HEK293 (cell line): Measurements from ENCODE around the gene PPP1R15B.

Source experiments
- CTCF ChIA-PET: fragments of 350-600 bp; formaldehyde crosslinking; extraction: SDS; loops from one replicate; lab custom pipeline; 2021; ENCODE audit warnings: antibody characterized with exemption; lab: Yijun Ruan, JAX
- POLR2A ChIA-PET: fragments of 300-600 bp; formaldehyde crosslinking; extraction: SDS; loops from one replicate; lab custom pipeline; 2020; ENCODE audit warnings: antibody characterized with exemption, inconsistent platforms; lab: Yijun Ruan, JAX
- H3K27ac ChIP-seq: fragments of 200-500 bp; sonication (Bioruptor generic); 2 replicates; pipeline ENCODE4 v1.5.1; 2014; ENCODE audit warnings: low read depth, low read length, control low read depth, inconsistent platforms; ENCODE audit errors: extremely low read depth
- H3K36me3 ChIP-seq, 2 experiments: fragments of 200-500 bp in 1 of 2; sonication (Bioruptor generic) in 1 of 2; 1 replicate in 1 of 2; 2 replicates in 1 of 2; pipeline ENCODE4 v1.5.1; 2014 to 2017; ENCODE audit warnings: inconsistent platforms in 2 of 2, low read length in 2 of 2; ENCODE audit not compliant: control insufficient read depth in 2 of 2, insufficient read depth in 1 of 2
- H3K4me1 ChIP-seq: fragments of 200-500 bp; sonication (Bioruptor generic); 2 replicates; pipeline ENCODE4 v1.5.1; 2014; ENCODE audit warnings: mild to moderate bottlenecking, low read length, inconsistent platforms; ENCODE audit not compliant: control insufficient read depth, insufficient read depth
- H3K4me3 ChIP-seq: 2 replicates; pipeline ENCODE4 v1.5.1; 2011; ENCODE audit warnings: low read depth, mild to moderate bottlenecking, control low read depth, low read length, moderate library complexity
- H3K9me3 ChIP-seq: fragments of 200-500 bp; sonication (Bioruptor generic); 2 replicates; pipeline ENCODE4 v1.5.1; 2014; ENCODE audit warnings: low read depth, low read length, inconsistent platforms; ENCODE audit not compliant: control insufficient read depth, insufficient read depth
- RBAK ChIP-seq: fragments of 450-650 bp; formaldehyde crosslinking; IDR thresholded peaks from 2 replicates; pipeline ENCODE4 v1.5.1; 2016; ENCODE audit warnings: missing biosample characterization, missing genetic modification characterization
- SCRT2 ChIP-seq: fragments of 450-650 bp; formaldehyde crosslinking; IDR thresholded peaks from 2 replicates; pipeline ENCODE4 v1.5.1; 2016; ENCODE audit warnings: missing biosample characterization, missing genetic modification characterization
- TRIM28 ChIP-seq: IDR thresholded peaks from 2 replicates; pipeline ENCODE4 v1.6.1; 2011; ENCODE audit warnings: low read length, control low read depth, borderline replicate concordance
- ZIC2 ChIP-seq: fragments of 450-650 bp; formaldehyde crosslinking; IDR thresholded peaks from 2 replicates; pipeline ENCODE4 v1.5.1; 2016; ENCODE audit warnings: missing biosample characterization, missing genetic modification characterization
- ZNF112 ChIP-seq: fragments of 450-650 bp; formaldehyde crosslinking; IDR thresholded peaks from 2 replicates; pipeline ENCODE4 v1.5.0; 2017; ENCODE audit warnings: missing biosample characterization, missing genetic modification characterization
- ZNF138 ChIP-seq: fragments of 450-650 bp; formaldehyde crosslinking; IDR thresholded peaks from 2 replicates; pipeline ENCODE4 v1.5.1; 2016; ENCODE audit warnings: missing biosample characterization, missing genetic modification characterization, borderline replicate concordance
- ZNF140 ChIP-seq: fragments of 450-650 bp; formaldehyde crosslinking; IDR thresholded peaks from 2 replicates; pipeline ENCODE4 v1.5.1; 2016; ENCODE audit warnings: missing biosample characterization, missing genetic modification characterization
- ZNF155 ChIP-seq: fragments of 450-650 bp; formaldehyde crosslinking; IDR thresholded peaks from 2 replicates; pipeline ENCODE4 v1.5.1; 2016; ENCODE audit warnings: missing biosample characterization, missing genetic modification characterization
- ZNF184 ChIP-seq: fragments of 450-650 bp; IDR thresholded peaks from 2 replicates; pipeline ENCODE4 v1.5.1; 2018; ENCODE audit warnings: missing biosample characterization, mild to moderate bottlenecking, missing genetic modification characterization
- ZNF354C ChIP-seq: fragments of 450-650 bp; formaldehyde crosslinking; IDR thresholded peaks from 2 replicates; pipeline ENCODE4 v1.5.1; 2016; ENCODE audit warnings: missing biosample characterization, missing genetic modification characterization, low read depth, borderline replicate concordance
- ZNF473 ChIP-seq: fragments of 450-650 bp; formaldehyde crosslinking; IDR thresholded peaks from 2 replicates; pipeline ENCODE4 v1.5.1; 2017; ENCODE audit warnings: missing biosample characterization, missing genetic modification characterization
- ZNF529 ChIP-seq: fragments of 450-650 bp; formaldehyde crosslinking; IDR thresholded peaks from 2 replicates; pipeline ENCODE4 v1.5.1; 2017; ENCODE audit warnings: missing genetic modification characterization, missing biosample characterization; ENCODE audit not compliant: insufficient replicate concordance
- ZNF600 ChIP-seq: fragments of 450-650 bp; formaldehyde crosslinking; IDR thresholded peaks from 2 replicates; pipeline ENCODE4 v1.5.1; 2016; ENCODE audit warnings: missing biosample characterization, missing genetic modification characterization
- ZNF701 ChIP-seq: fragments of 450-650 bp; formaldehyde crosslinking; IDR thresholded peaks from 2 replicates; pipeline ENCODE4 v1.5.1; 2016; ENCODE audit warnings: missing biosample characterization, missing genetic modification characterization
- ZNF776 ChIP-seq: fragments of 450-650 bp; formaldehyde crosslinking; IDR thresholded peaks from 2 replicates; pipeline ENCODE4 v1.5.0; 2017; ENCODE audit warnings: missing biosample characterization, missing genetic modification characterization, borderline replicate concordance
- ZNF777 ChIP-seq: fragments of 450-650 bp; formaldehyde crosslinking; IDR thresholded peaks from 2 replicates; pipeline ENCODE4 v1.5.1; 2017; ENCODE audit warnings: missing biosample characterization, missing genetic modification characterization, borderline replicate concordance
- TF ChIP-seq, protein P1 (sequence below): fragments of 450-650 bp; formaldehyde crosslinking; IDR thresholded peaks from 2 replicates; pipeline ENCODE4 v1.5.1; 2016; ENCODE audit warnings: missing biosample characterization, missing genetic modification characterization
- TF ChIP-seq, protein P2 (sequence below): fragments of 450-650 bp; formaldehyde crosslinking; IDR thresholded peaks from 2 replicates; pipeline ENCODE4 v1.5.1; 2017; ENCODE audit warnings: missing biosample characterization, missing genetic modification characterization
- TF ChIP-seq, protein P3 (sequence below): fragments of 450-650 bp; formaldehyde crosslinking; IDR thresholded peaks from 2 replicates; pipeline ENCODE4 v1.5.1; 2016; ENCODE audit warnings: missing biosample characterization, missing genetic modification characterization
- TF ChIP-seq, protein P4 (sequence below): fragments of 450-650 bp; formaldehyde crosslinking; IDR thresholded peaks from 2 replicates; pipeline ENCODE4 v1.5.1; 2016; ENCODE audit warnings: missing biosample characterization, missing genetic modification characterization
- TF ChIP-seq, protein P5 (sequence below): fragments of 450-650 bp; formaldehyde crosslinking; IDR thresholded peaks from 2 replicates; pipeline ENCODE4 v1.5.1; 2017; ENCODE audit warnings: missing biosample characterization, missing genetic modification characterization
- TF ChIP-seq, protein P6 (sequence below): fragments of 450-650 bp; formaldehyde crosslinking; IDR thresholded peaks from 2 replicates; pipeline ENCODE4 v1.5.1; 2016; ENCODE audit warnings: missing biosample characterization, missing genetic modification characterization, low read depth

Gene PPP1R15B

DNA sequence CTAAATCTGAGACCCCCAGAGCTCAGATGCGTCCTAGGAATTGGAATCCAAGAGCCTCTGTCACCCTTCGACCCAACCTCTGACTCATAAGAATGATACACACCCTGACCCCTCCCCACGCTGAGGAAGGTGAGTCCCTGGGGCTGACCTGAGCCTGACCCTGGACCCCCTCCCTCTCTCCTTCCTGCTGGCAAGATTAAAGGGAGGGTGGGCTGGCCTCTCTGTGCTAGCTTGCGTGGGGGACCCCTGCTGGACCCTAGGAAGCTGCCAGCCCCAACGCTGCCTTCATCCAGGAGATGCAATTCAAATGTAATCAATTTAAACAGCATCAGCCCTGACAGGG lies 52.5 kb downstream of the PPP1R15B start (continued):
- no peak for TF ChIP-seq ZNF701 (tag by site-specific recombination)
- TF ChIP-seq ZNF776 (tag by site-specific recombination) = no peak
- no peak for TF ChIP-seq ZNF138 (tag by site-specific recombination)
- TF ChIP-seq ZNF155 (tag by site-specific recombination) = no peak
- no peak for TF ChIP-seq ZNF777
- TF ChIP-seq, protein P1, sequence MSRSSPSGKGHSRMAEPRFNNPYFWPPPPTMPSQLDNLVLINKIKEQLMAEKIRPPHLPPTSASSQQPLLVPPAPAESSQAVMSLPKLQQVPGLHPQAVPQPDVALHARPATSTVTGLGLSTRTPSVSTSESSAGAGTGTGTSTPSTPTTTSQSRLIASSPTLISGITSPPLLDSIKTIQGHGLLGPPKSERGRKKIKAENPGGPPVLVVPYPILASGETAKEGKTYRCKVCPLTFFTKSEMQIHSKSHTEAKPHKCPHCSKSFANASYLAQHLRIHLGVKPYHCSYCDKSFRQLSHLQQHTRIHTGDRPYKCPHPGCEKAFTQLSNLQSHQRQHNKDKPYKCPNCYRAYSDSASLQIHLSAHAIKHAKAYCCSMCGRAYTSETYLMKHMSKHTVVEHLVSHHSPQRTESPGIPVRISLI (tag by site-specific recombination) = no peak
- TF ChIP-seq TRIM28 = no peak

DNA sequence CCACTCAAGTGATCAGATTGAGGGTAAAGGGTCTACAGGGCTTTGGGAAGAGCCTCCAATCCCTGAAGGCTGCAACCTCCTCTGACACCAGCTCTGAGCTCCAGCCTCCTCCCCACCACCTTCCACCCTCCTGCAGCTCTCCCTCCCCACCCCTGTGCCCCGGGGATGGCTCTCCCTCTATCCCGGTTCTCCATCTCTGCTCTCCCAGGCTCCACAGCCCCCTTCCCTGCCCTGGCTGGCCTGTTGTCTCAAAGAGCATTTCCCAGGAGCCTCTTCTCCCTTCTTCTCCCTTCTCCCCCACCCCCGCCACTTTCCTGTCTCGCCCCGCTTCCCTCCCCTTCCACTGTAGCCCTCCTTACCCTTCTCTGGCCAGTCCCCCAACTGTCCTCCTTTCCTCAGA lies 53.0 kb downstream of the PPP1R15B start:
- TF ChIP-seq, protein P2, sequence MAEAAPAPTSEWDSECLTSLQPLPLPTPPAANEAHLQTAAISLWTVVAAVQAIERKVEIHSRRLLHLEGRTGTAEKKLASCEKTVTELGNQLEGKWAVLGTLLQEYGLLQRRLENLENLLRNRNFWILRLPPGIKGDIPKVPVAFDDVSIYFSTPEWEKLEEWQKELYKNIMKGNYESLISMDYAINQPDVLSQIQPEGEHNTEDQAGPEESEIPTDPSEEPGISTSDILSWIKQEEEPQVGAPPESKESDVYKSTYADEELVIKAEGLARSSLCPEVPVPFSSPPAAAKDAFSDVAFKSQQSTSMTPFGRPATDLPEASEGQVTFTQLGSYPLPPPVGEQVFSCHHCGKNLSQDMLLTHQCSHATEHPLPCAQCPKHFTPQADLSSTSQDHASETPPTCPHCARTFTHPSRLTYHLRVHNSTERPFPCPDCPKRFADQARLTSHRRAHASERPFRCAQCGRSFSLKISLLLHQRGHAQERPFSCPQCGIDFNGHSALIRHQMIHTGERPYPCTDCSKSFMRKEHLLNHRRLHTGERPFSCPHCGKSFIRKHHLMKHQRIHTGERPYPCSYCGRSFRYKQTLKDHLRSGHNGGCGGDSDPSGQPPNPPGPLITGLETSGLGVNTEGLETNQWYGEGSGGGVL (tag by site-specific recombination) = peak; percentile 45; the same call in 1 of the 2 replicates
- TF ChIP-seq, protein P3, sequence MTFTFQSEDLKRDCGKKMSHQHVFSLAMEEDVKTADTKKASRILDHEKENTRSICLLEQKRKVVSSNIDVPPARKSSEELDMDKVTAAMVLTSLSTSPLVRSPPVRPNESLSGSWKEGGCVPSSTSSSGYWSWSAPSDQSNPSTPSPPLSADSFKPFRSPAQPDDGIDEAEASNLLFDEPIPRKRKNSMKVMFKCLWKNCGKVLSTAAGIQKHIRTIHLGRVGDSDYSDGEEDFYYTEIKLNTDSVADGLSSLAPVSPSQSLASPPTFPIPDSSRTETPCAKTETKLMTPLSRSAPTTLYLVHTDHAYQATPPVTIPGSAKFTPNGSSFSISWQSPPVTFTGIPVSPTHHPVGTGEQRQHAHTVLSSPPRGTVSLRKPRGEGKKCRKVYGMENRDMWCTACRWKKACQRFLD (tag by site-specific recombination) = no peak
- Histone ChIP-seq H3K9me3 (no peaks in the 10 kb centered on the region), H3K4me1 (no peaks in the 10 kb centered on the region; the same call in 1 of the 2 replicates), H3K27ac (no peak overlapping the region), H3K36me3 (no peaks in the 10 kb centered on the region), H3K4me3 (no peak overlapping the region)
- ChIA-PET CTCF (interaction anchor here (0.7 to 7.9 kb wide), 6 partner anchors 40 to 229 kb away, joined by 3 to 178 read pairs (median 4); partner anchors contain the start of genes GOLT1A and REN), POLR2A (interaction anchor here (0.6 kb wide), 1 partner anchor 71 kb away, joined by 3 read pairs; no protein-coding TSS in a partner anchor)

DNA sequence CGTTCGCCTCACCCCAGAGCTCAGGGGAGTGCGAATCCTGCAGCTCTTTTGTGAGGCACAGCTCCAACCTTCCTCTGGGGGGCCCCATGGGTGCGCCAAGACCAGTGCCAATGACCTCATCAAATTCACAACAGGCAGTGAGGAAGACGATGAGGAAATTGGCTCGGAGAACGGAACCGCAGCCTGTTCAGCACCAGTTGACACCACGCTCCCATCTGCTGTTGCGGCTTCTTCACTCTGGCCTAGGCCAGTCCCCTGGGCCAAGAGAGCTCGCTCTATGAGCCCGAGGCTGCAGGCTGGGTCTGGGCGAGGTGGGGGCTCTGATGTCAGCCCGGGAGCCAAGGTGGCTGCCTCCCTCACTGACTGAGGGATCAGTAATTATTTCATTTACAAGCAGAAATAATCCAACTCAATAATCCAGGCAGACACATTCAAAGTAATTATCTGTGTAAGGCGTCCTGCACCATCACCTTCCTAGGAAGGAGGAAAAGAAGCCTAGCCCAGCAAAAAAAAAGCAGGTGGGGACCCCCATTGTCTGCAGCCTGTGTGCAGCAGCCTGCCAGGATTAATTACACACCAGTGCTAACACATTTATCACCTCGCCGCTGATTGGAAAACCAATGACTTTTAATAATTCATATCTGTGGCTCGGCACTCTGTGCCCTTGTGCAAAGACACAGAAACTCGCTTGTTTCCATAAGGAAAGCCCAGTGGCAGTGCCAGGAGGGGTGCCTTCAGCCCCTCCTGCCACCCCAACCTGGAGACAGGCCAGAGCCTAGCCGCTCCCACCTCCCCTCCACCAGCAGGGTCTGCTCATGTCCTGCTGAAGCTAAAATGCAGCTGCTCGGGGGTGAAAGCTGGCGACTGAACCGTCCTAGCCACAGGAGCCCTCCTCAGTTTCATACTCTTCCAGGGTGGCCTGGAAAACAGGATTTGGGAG lies 53.8 kb downstream of the PPP1R15B start:
- Histone ChIP-seq H3K27ac (no peak overlapping the region), H3K9me3 (no peaks in the 10 kb centered on the region), H3K4me3 (no peak overlapping the region), H3K4me1 (no peaks in the 10 kb centered on the region; the same call in 1 of the 2 replicates), H3K36me3 (no peaks in the 10 kb centered on the region)
- ChIA-PET POLR2A (interaction anchor here (0.6 kb wide), 1 partner anchor 71 kb away, joined by 3 read pairs; no protein-coding TSS in a partner anchor), CTCF (interaction anchor here (0.6 to 7.9 kb wide), 6 partner anchors 41 to 798 kb away, joined by 3 to 178 read pairs (median 4); partner anchors contain the start of genes GOLT1A and REN)
- TF ChIP-seq, protein P4, sequence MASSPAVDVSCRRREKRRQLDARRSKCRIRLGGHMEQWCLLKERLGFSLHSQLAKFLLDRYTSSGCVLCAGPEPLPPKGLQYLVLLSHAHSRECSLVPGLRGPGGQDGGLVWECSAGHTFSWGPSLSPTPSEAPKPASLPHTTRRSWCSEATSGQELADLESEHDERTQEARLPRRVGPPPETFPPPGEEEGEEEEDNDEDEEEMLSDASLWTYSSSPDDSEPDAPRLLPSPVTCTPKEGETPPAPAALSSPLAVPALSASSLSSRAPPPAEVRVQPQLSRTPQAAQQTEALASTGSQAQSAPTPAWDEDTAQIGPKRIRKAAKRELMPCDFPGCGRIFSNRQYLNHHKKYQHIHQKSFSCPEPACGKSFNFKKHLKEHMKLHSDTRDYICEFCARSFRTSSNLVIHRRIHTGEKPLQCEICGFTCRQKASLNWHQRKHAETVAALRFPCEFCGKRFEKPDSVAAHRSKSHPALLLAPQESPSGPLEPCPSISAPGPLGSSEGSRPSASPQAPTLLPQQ (tag by site-specific recombination) = no peak
- TF ChIP-seq ZNF600 (tag by site-specific recombination) = peak; percentile 67; the same call in 1 of the 2 replicates
- no peak for TF ChIP-seq ZNF184 (tag by site-specific recombination)
- no peak for TF ChIP-seq ZNF529
- no peak for TF ChIP-seq RBAK (tag by site-specific recombination)
- TF ChIP-seq, protein P5, sequence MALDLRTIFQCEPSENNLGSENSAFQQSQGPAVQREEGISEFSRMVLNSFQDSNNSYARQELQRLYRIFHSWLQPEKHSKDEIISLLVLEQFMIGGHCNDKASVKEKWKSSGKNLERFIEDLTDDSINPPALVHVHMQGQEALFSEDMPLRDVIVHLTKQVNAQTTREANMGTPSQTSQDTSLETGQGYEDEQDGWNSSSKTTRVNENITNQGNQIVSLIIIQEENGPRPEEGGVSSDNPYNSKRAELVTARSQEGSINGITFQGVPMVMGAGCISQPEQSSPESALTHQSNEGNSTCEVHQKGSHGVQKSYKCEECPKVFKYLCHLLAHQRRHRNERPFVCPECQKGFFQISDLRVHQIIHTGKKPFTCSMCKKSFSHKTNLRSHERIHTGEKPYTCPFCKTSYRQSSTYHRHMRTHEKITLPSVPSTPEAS = no peak
- TF ChIP-seq SCRT2 (tag by site-specific recombination) = 0 out of 2 replicates have a peak, but pooled peaks have one; percentile 28
- no peak for TF ChIP-seq ZNF112
- TF ChIP-seq, protein P6, sequence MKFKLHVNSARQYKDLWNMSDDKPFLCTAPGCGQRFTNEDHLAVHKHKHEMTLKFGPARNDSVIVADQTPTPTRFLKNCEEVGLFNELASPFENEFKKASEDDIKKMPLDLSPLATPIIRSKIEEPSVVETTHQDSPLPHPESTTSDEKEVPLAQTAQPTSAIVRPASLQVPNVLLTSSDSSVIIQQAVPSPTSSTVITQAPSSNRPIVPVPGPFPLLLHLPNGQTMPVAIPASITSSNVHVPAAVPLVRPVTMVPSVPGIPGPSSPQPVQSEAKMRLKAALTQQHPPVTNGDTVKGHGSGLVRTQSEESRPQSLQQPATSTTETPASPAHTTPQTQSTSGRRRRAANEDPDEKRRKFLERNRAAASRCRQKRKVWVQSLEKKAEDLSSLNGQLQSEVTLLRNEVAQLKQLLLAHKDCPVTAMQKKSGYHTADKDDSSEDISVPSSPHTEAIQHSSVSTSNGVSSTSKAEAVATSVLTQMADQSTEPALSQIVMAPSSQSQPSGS = peak; percentile 82
- TF ChIP-seq TRIM28 = no peak
- TF ChIP-seq ZNF140 = no peak
- TF ChIP-seq ZIC2 = peak; percentile 9; the same call in 1 of the 2 replicates
- TF ChIP-seq ZNF354C (tag by site-specific recombination) = no peak
- TF ChIP-seq ZNF473 (tag by site-specific recombination) = no peak
